ENCODE measurements around the gene PLEKHM1.
A peak's percentile ranks its signal among the peaks of the same experiment; 100 is the strongest.

The PLEKHM1 gene

GRCh38 chr17:45411348-45412105 is 79.0 kb downstream of the PLEKHM1 start:
- no peaks in the 10 kb centered on the region for H3K9me3 ChIP-seq (ENCODE audit: control insufficient read depth, low read length)
- no peaks in the 10 kb centered on the region for H3K27me3 ChIP-seq (ENCODE audit: control insufficient read depth, insufficient read depth, low read length, poor library complexity, severe bottlenecking)
- H3K36me3 ChIP-seq (ENCODE audit: control insufficient read depth, insufficient read depth, low read length) = no peaks in the 10 kb centered on the region
- no peak overlapping the region for H3K4me3 ChIP-seq (ENCODE audit: insufficient read depth, low read depth, low read length)
- peaks cover 17% of the 10 kb centered on the region for H3K4me1 ChIP-seq (ENCODE audit: control insufficient read depth, insufficient read depth, low read length)
- WGBS, 2 experiments = 87 to 88% methylated on average over 5 of the region's 5 CpGs
- no peak overlapping the region for H3K27ac ChIP-seq (ENCODE audit: insufficient read depth, low read depth, low read length, poor library complexity, severe bottlenecking)

GRCh38 chr17:45410144-45411091 is 80.1 kb downstream of the PLEKHM1 start:
- WGBS, 2 experiments = 87 to 91% methylated on average over 24 of the region's 24 CpGs
- H3K27ac ChIP-seq (ENCODE audit: insufficient read depth, low read depth, low read length, poor library complexity, severe bottlenecking) = no peak overlapping the region
- H3K4me1 ChIP-seq (ENCODE audit: control insufficient read depth, insufficient read depth, low read length) = peaks cover 26% of the 10 kb centered on the region

GRCh38 chr17:45409659-45410076 is 80.9 kb downstream of the PLEKHM1 start:
- no peaks in the 10 kb centered on the region for H3K36me3 ChIP-seq (ENCODE audit: control insufficient read depth, insufficient read depth, low read length)
- peaks cover 30% of the 10 kb centered on the region for H3K4me1 ChIP-seq (ENCODE audit: control insufficient read depth, insufficient read depth, low read length)
- 86 to 88% methylated on average over 5 of the region's 5 CpGs for WGBS, 2 experiments
- no peaks in the 10 kb centered on the region for H3K27me3 ChIP-seq (ENCODE audit: control insufficient read depth, insufficient read depth, low read length, poor library complexity, severe bottlenecking)
- no peak overlapping the region for H3K27ac ChIP-seq (ENCODE audit: insufficient read depth, low read depth, low read length, poor library complexity, severe bottlenecking)
- H3K4me3 ChIP-seq (ENCODE audit: insufficient read depth, low read depth, low read length) = no peak overlapping the region
- no peaks in the 10 kb centered on the region for H3K9me3 ChIP-seq (ENCODE audit: control insufficient read depth, low read length)

More at GRCh38 chr17:45410144-45411091, 80.1 kb downstream of the PLEKHM1 start:
- no peak overlapping the region for H3K4me3 ChIP-seq (ENCODE audit: insufficient read depth, low read depth, low read length)
- no peaks in the 10 kb centered on the region for H3K36me3 ChIP-seq (ENCODE audit: control insufficient read depth, insufficient read depth, low read length)
- no peaks in the 10 kb centered on the region for H3K27me3 ChIP-seq (ENCODE audit: control insufficient read depth, insufficient read depth, low read length, poor library complexity, severe bottlenecking)
- H3K9me3 ChIP-seq (ENCODE audit: control insufficient read depth, low read length) = no peaks in the 10 kb centered on the region

GRCh38 chr17:45408611-45409421 is 81.7 kb downstream of the PLEKHM1 start:
- Histone ChIP-seq H3K36me3 (ENCODE audit: control insufficient read depth, insufficient read depth, low read length) (no peaks in the 10 kb centered on the region), H3K27ac (ENCODE audit: insufficient read depth, low read depth, low read length, poor library complexity, severe bottlenecking) (no peak overlapping the region), H3K4me3 (ENCODE audit: insufficient read depth, low read depth, low read length) (no peak overlapping the region), H3K27me3 (ENCODE audit: control insufficient read depth, insufficient read depth, low read length, poor library complexity, severe bottlenecking) (no peaks in the 10 kb centered on the region), H3K4me1 (ENCODE audit: control insufficient read depth, insufficient read depth, low read length) (peaks cover 30% of the 10 kb centered on the region), H3K9me3 (ENCODE audit: control insufficient read depth, low read length) (no peaks in the 10 kb centered on the region)
- 83 to 84% methylated on average over 11 of the region's 11 CpGs for WGBS, 2 experiments

GRCh38 chr17:45406107-45406506 is 84.4 kb downstream of the PLEKHM1 start:
- Histone ChIP-seq H3K4me3 (ENCODE audit: insufficient read depth, low read depth, low read length) (peak overlapping the region; percentile 44), H3K4me1 (ENCODE audit: control insufficient read depth, insufficient read depth, low read length) (peaks cover 30% of the 10 kb centered on the region), H3K9me3 (ENCODE audit: control insufficient read depth, low read length) (no peaks in the 10 kb centered on the region), H3K27me3 (ENCODE audit: control insufficient read depth, insufficient read depth, low read length, poor library complexity, severe bottlenecking) (no peaks in the 10 kb centered on the region), H3K27ac (ENCODE audit: insufficient read depth, low read depth, low read length, poor library complexity, severe bottlenecking) (no peak overlapping the region), H3K36me3 (ENCODE audit: control insufficient read depth, insufficient read depth, low read length) (no peaks in the 10 kb centered on the region)
- WGBS, 2 experiments = 90 to 93% methylated on average over 6 of the region's 7 CpGs

GRCh38 chr17:45405250-45406086 is 85.1 kb downstream of the PLEKHM1 start:
- peak overlapping the region; percentile 44 for H3K4me3 ChIP-seq (ENCODE audit: insufficient read depth, low read depth, low read length)
- H3K9me3 ChIP-seq (ENCODE audit: control insufficient read depth, low read length) = no peaks in the 10 kb centered on the region
- no peaks in the 10 kb centered on the region for H3K36me3 ChIP-seq (ENCODE audit: control insufficient read depth, insufficient read depth, low read length)
- H3K27me3 ChIP-seq (ENCODE audit: control insufficient read depth, insufficient read depth, low read length, poor library complexity, severe bottlenecking) = no peaks in the 10 kb centered on the region
- WGBS, 2 experiments = 25 to 28% methylated on average over 47 to 48 of the region's 48 CpGs
- no peak overlapping the region for H3K27ac ChIP-seq (ENCODE audit: insufficient read depth, low read depth, low read length, poor library complexity, severe bottlenecking)
- peaks cover 27% of the 10 kb centered on the region for H3K4me1 ChIP-seq (ENCODE audit: control insufficient read depth, insufficient read depth, low read length)

- Histone ChIP-seq H3K9me3 (ENCODE audit: control insufficient read depth, low read length) (no peaks in the 10 kb centered on the region), H3K4me3 (ENCODE audit: insufficient read depth, low read depth, low read length) (peak overlapping the region; percentile 15), H3K4me1 (ENCODE audit: control insufficient read depth, insufficient read depth, low read length) (peaks cover 26% of the 10 kb centered on the region), H3K36me3 (ENCODE audit: control insufficient read depth, insufficient read depth, low read length) (no peaks in the 10 kb centered on the region), H3K27ac (ENCODE audit: insufficient read depth, low read depth, low read length, poor library complexity, severe bottlenecking) (no peak overlapping the region), H3K27me3 (ENCODE audit: control insufficient read depth, insufficient read depth, low read length, poor library complexity, severe bottlenecking) (no peaks in the 10 kb centered on the region)
- whole genome bisulfite sequencing, 2 experiments = 65% methylated on average over 14 of the region's 14 CpGs
Observed at GRCh38 chr17:45404870-45405249, 85.7 kb downstream of the PLEKHM1 start.

- WGBS, 2 experiments = 95 to 96% methylated on average over 10 of the region's 10 CpGs
- Histone ChIP-seq H3K27ac (ENCODE audit: insufficient read depth, low read depth, low read length, poor library complexity, severe bottlenecking) (no peak overlapping the region), H3K9me3 (ENCODE audit: control insufficient read depth, low read length) (no peaks in the 10 kb centered on the region), H3K4me3 (ENCODE audit: insufficient read depth, low read depth, low read length) (no peak overlapping the region), H3K36me3 (ENCODE audit: control insufficient read depth, insufficient read depth, low read length) (no peaks in the 10 kb centered on the region), H3K4me1 (ENCODE audit: control insufficient read depth, insufficient read depth, low read length) (peaks cover 18% of the 10 kb centered on the region), H3K27me3 (ENCODE audit: control insufficient read depth, insufficient read depth, low read length, poor library complexity, severe bottlenecking) (no peaks in the 10 kb centered on the region)
Observed at GRCh38 chr17:45403906-45404490, 86.5 kb downstream of the PLEKHM1 start.

- H3K9me3 ChIP-seq (ENCODE audit: control insufficient read depth, low read length) = no peaks in the 10 kb centered on the region
- no peaks in the 10 kb centered on the region for H3K27me3 ChIP-seq (ENCODE audit: control insufficient read depth, insufficient read depth, low read length, poor library complexity, severe bottlenecking)
- H3K27ac ChIP-seq (ENCODE audit: insufficient read depth, low read depth, low read length, poor library complexity, severe bottlenecking) = no peak overlapping the region
- no peaks in the 10 kb centered on the region for H3K36me3 ChIP-seq (ENCODE audit: control insufficient read depth, insufficient read depth, low read length)
- H3K4me3 ChIP-seq (ENCODE audit: insufficient read depth, low read depth, low read length) = no peak overlapping the region
- 84 to 88% methylated on average over 1 of the region's 1 CpG for WGBS, 2 experiments
- H3K4me1 ChIP-seq (ENCODE audit: control insufficient read depth, insufficient read depth, low read length) = peaks cover 16% of the 10 kb centered on the region
Observed at GRCh38 chr17:45402916-45403315, 87.6 kb downstream of the PLEKHM1 start.

Measured in ectodermal cell (in vitro differentiated cells).